Muscle of leg (tissue), 11 donors: ENCODE results near the gene TBC1D5. TPM values are rescaled to one million over a fixed set of nuclear protein-coding genes. Genes with fewer than 3 reads are reported as not detected.

Source experiments
- DNase-seq: peaks from one replicate; pipeline ENCODE4 v3.0.0; 2013
- H3K27ac ChIP-seq: one replicate; pipeline ENCODE4 v1.5.1; 2013; ENCODE audit warnings: mild to moderate bottlenecking, low read length, control low read depth
- H3K27me3 ChIP-seq: one replicate; pipeline ENCODE4 v1.6.1; 2013; ENCODE audit warnings: low read length; ENCODE audit not compliant: control insufficient read depth, insufficient read depth
- H3K36me3 ChIP-seq: one replicate; pipeline ENCODE4 v1.6.1; 2013; ENCODE audit warnings: low read length; ENCODE audit not compliant: control insufficient read depth, insufficient read depth
- H3K4me1 ChIP-seq: one replicate; pipeline ENCODE4 v1.6.1; 2013; ENCODE audit warnings: low read length; ENCODE audit not compliant: control insufficient read depth, insufficient read depth
- H3K4me3 ChIP-seq: one replicate; pipeline ENCODE4 v1.5.1; 2013; ENCODE audit warnings: low read length, control low read depth
- H3K9me3 ChIP-seq: replicated peaks from 2 replicates; pipeline ENCODE4 v1.6.1; 2013; ENCODE audit warnings: low read depth, low read length; ENCODE audit not compliant: control insufficient read depth
- WGBS: methylation state at CpG from one replicate; pipeline ENCODE4 v1.1.5; 2013; ENCODE audit warnings: missing lambda C conversion rate; ENCODE audit not compliant: insufficient coverage; 5-methylcytosine and 5-hydroxymethylcytosine counted together
- polyA plus RNA-seq, 8 donors: library from polyadenylated mRNA; unstranded; fragments of 120-200 nt; gene quantifications; one replicate each; pipeline versions ENCODE4 v1.2.1 to v1.2.3, GENCODE V29; 2013; ENCODE audit warnings: inconsistent platforms in 1 of 8, low replicate concordance in 1 of 8; ENCODE audit not compliant: insufficient read length in 8 of 8, insufficient read depth in 1 of 8
- total RNA-seq: library from RNA; stranded (reverse); fragments of 120-200 nt; gene quantifications from one replicate; pipeline ENCODE4 v1.2.4, GENCODE V29; 2013

Gene TBC1D5
- total and polyA plus RNA-seq, 9 donors = 19.0 to 58.7 (median 32.6) TPM

- WGBS = no CpG with 5 or more reads among the region's 2 CpGs
- Histone ChIP-seq H3K27ac (no peak overlapping the region), H3K4me1 (no peaks in the 10 kb centered on the region), H3K4me3 (no peak overlapping the region), H3K9me3 (peaks cover 13% of the 10 kb centered on the region), H3K36me3 (peaks cover 17% of the 10 kb centered on the region), H3K27me3 (no peaks in the 10 kb centered on the region)
- no peak for DNase-seq
These were observed 540.9 kb downstream of the TBC1D5 start for GRCh38 chr3:17201538-17201937.

- Histone ChIP-seq H3K4me3 (no peak overlapping the region), H3K27me3 (no peaks in the 10 kb centered on the region), H3K36me3 (peaks cover 1% of the 10 kb centered on the region), H3K9me3 (no peaks in the 10 kb centered on the region), H3K27ac (no peak overlapping the region), H3K4me1 (peaks cover 2% of the 10 kb centered on the region)
- DNase-seq = peak; percentile 49
- 15% methylated on average over 2 of the region's 5 CpGs for WGBS
These were observed 546.4 kb downstream of the TBC1D5 start for GRCh38 chr3:17195856-17196604.

- Histone ChIP-seq H3K4me1 (peaks cover 5% of the 10 kb centered on the region), H3K27me3 (no peaks in the 10 kb centered on the region), H3K36me3 (no peaks in the 10 kb centered on the region), H3K4me3 (no peak overlapping the region), H3K27ac (no peak overlapping the region), H3K9me3 (no peaks in the 10 kb centered on the region)
- 17% methylated on average over 2 of the region's 3 CpGs for WGBS
- peak; percentile 69 for DNase-seq
These were observed 547.2 kb downstream of the TBC1D5 start for GRCh38 chr3:17195192-17195611.

- H3K27ac ChIP-seq = no peak overlapping the region
- no peaks in the 10 kb centered on the region for H3K9me3 ChIP-seq
- no peaks in the 10 kb centered on the region for H3K36me3 ChIP-seq
- no peak for DNase-seq
- no peaks in the 10 kb centered on the region for H3K27me3 ChIP-seq
- no peak overlapping the region for H3K4me3 ChIP-seq
- no CpG with 5 or more reads among the region's 5 CpGs for WGBS
- H3K4me1 ChIP-seq = peaks cover 5% of the 10 kb centered on the region
These were observed 548.3 kb downstream of the TBC1D5 start for GRCh38 chr3:17194116-17194515.

- Histone ChIP-seq H3K9me3 (no peaks in the 10 kb centered on the region), H3K27ac (no peak overlapping the region), H3K36me3 (no peaks in the 10 kb centered on the region), H3K4me3 (no peak overlapping the region), H3K4me1 (peaks cover 5% of the 10 kb centered on the region), H3K27me3 (no peaks in the 10 kb centered on the region)
- no peak for DNase-seq
- WGBS = no CpG with 5 or more reads among the region's 2 CpGs
These were observed 549.4 kb downstream of the TBC1D5 start for GRCh38 chr3:17192995-17193394.

GRCh38 chr3:17190353-17191078 is 551.9 kb downstream of the TBC1D5 start:
- Histone ChIP-seq H3K36me3 (no peaks in the 10 kb centered on the region), H3K9me3 (no peaks in the 10 kb centered on the region), H3K4me3 (no peak overlapping the region), H3K4me1 (peaks cover 3% of the 10 kb centered on the region), H3K27me3 (no peaks in the 10 kb centered on the region), H3K27ac (peak overlapping the region; percentile 31)
- WGBS = 76% methylated on average over 5 of the region's 7 CpGs
- DNase-seq = peak; percentile 66

- Histone ChIP-seq H3K36me3 (no peaks in the 10 kb centered on the region), H3K4me1 (peaks cover 3% of the 10 kb centered on the region), H3K4me3 (no peak overlapping the region), H3K27ac (no peak overlapping the region), H3K27me3 (no peaks in the 10 kb centered on the region), H3K9me3 (no peaks in the 10 kb centered on the region)
- WGBS = no CpG with 5 or more reads among the region's 1 CpG
- DNase-seq = no peak
These were observed 554.1 kb downstream of the TBC1D5 start for GRCh38 chr3:17188378-17188777.

GRCh38 chr3:17187589-17188184 is 554.7 kb downstream of the TBC1D5 start:
- Histone ChIP-seq H3K4me3 (no peak overlapping the region), H3K36me3 (peaks cover 3% of the 10 kb centered on the region), H3K4me1 (peaks cover 3% of the 10 kb centered on the region), H3K27me3 (no peaks in the 10 kb centered on the region), H3K9me3 (no peaks in the 10 kb centered on the region), H3K27ac (no peak overlapping the region)
- no peak for DNase-seq
- 70% methylated on average over 2 of the region's 6 CpGs for WGBS

GRCh38 chr3:17183951-17184550 is 558.4 kb downstream of the TBC1D5 start:
- H3K9me3 ChIP-seq = no peaks in the 10 kb centered on the region
- H3K27ac ChIP-seq = no peak overlapping the region
- H3K4me1 ChIP-seq = no peaks in the 10 kb centered on the region
- H3K4me3 ChIP-seq = no peak overlapping the region
- H3K27me3 ChIP-seq = no peaks in the 10 kb centered on the region
- DNase-seq = no peak
- H3K36me3 ChIP-seq = peaks cover 3% of the 10 kb centered on the region

- whole genome bisulfite sequencing = no CpG with 5 or more reads among the region's 5 CpGs
- Histone ChIP-seq H3K9me3 (no peaks in the 10 kb centered on the region), H3K27me3 (no peaks in the 10 kb centered on the region), H3K36me3 (peaks cover 3% of the 10 kb centered on the region), H3K27ac (no peak overlapping the region), H3K4me1 (no peaks in the 10 kb centered on the region), H3K4me3 (no peak overlapping the region)
- DNase-seq = no peak
These were observed 560.3 kb downstream of the TBC1D5 start for GRCh38 chr3:17182166-17182565.
